Measurements from ENCODE around the gene FAM9B.
"Not testable (repeated sequence)": the region's sequence is repeated elsewhere in the genome, so short reads cannot be mapped to it uniquely, and the experiment has no call there.

The FAM9B gene

GRCh38 chrX:9033989-9034388 lies at the start of gene FAM9B:
FAM9B (minus strand) TSS chrX:9034127; CDS start chrX:9032986, 1,141 bp downstream.
- DNase-seq (ENCODE audit: low read depth in 2 of 2) = no peak

GRCh38 chrX:9081271-9081670 lies 47.3 kb upstream of the FAM9B start:
- no peak for DNase-seq (ENCODE audit: low read depth in 2 of 2)

- DNase-seq (ENCODE audit: low read depth in 2 of 2) = no peak
These were observed 40.4 kb upstream of the FAM9B start for GRCh38 chrX:9074326-9074725.

- no peak for DNase-seq (ENCODE audit: low read depth in 2 of 2)
These were observed 38.4 kb upstream of the FAM9B start for GRCh38 chrX:9072281-9072680.

- no peak for DNase-seq (ENCODE audit: low read depth in 2 of 2)
These were observed 37.2 kb upstream of the FAM9B start for GRCh38 chrX:9071031-9071650.

- no peak for DNase-seq (ENCODE audit: low read depth in 2 of 2)
These were observed 35.6 kb upstream of the FAM9B start for GRCh38 chrX:9069573-9069972.

- no peak for DNase-seq (ENCODE audit: low read depth in 2 of 2)
These were observed 30.8 kb upstream of the FAM9B start for GRCh38 chrX:9064694-9065093.

DNA sequence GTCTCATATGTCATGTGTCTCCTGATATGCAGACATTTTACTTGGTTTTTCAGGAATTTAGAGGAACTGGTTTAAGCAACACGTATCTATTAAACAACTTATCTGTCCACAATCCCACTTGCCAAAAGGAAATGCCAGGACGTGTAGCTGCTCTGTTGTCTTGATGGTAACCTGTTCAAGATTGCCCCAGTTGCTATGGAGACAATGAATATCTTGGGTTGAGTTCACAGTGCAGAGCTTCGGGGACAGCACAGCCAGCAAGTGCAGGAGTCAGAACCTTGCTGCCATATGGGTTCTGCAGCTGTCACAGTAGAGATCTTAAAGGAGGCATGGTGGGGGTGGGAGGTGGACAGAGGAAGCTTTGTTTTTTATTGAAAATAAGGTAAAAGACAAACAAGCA lies 28.7 kb upstream of the FAM9B start:
- no peak for DNase-seq (ENCODE audit: low read depth in 2 of 2)

GRCh38 chrX:9055354-9055753 lies 21.4 kb upstream of the FAM9B start:
- DNase-seq (ENCODE audit: low read depth in 2 of 2) = no peak

DNA sequence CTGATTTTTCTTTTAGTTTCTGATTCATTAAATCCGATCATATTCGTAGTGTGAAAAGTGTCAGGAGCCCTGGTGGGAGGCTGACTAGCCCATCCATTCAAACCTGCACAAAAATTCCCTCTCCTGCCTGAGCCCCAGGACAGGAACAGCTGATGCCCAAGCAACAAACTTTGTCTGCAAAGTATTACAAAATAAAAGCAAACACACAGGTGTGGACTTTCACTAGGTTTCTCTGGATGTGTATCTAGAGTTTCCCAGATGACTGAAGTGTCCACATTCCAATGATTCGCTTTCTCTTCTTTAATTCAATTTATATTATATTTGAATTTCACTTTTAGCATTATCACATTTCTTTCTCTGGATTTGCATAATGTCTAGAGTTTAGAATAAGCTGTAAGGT lies 18.2 kb upstream of the FAM9B start:
- DNase-seq (ENCODE audit: low read depth in 2 of 2) = no peak

GRCh38 chrX:9050331-9050730 lies 16.4 kb upstream of the FAM9B start:
- no peak for DNase-seq (ENCODE audit: low read depth in 2 of 2)

- no peak for DNase-seq (ENCODE audit: low read depth in 2 of 2)
These were observed 14.9 kb upstream of the FAM9B start for GRCh38 chrX:9048801-9049200.

DNA sequence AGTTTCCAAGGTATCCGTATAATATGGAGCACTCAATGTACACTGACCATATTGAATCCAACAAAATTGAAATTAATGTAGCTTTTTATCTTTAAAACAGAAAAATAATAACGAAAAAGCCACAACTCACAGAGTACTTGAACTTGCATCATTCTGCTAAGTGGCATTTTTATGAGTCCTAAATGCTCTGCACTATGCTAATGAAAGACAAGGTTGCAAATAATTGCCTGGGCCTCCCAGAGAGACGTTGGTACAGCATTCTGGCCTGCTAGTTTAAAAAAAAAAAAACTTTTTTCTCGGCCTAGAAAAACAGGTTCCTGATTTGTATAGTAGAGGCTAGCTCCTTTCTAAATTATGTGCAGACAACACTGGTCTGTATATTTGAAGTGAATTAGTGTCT lies 4.3 kb upstream of the FAM9B start:
- no peak for DNase-seq (ENCODE audit: low read depth in 2 of 2)

GRCh38 chrX:9037296-9037695 lies 3.4 kb upstream of the FAM9B start:
- DNase-seq (ENCODE audit: low read depth in 2 of 2) = no peak

DNA sequence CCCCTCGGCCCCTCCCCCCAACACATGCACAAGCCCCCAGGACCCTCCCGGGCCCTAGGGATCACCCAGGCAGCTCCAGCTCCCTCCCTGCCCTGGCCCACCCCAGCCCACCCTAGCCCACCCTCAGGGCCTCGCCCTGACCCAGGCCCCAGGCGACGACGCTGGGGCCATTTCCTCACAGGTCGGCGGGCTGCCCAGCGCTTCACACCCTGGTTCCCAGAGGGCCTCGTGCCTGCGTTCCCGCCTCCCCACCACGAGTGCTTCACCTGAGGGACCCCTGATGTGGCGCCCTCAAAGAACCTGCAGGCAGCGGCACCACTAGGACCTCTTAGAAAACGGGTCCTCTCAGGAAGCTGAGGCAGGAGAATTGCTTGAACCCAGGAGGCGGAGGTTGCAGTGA lies 341 bp downstream of the FAM9B start:
- DNase-seq (ENCODE audit: low read depth in 2 of 2) = no peak

- DNase-seq (ENCODE audit: low read depth in 2 of 2) = no peak
These were observed 748 bp downstream of the FAM9B start for GRCh38 chrX:9033179-9033578.

DNA sequence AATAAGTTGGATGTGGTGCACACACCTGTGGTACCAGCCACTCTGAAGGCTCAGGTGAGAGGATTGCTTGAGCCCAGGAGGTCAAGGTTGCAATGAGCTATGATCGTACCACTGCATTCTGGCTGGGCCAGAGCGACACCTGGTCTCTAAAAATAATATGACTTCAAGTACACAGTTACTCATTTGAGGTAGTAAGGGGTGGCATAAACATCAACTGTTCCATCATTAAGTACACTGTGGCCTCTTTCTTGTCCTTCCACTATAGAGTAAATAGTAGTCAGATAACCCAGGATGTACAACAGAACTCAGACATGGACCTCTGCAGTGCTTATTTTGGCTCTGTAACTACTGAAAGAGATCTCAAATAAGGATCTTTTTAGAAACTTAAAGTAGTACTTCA lies 10.6 kb downstream of the FAM9B start:
- DNase-seq (ENCODE audit: low read depth in 2 of 2) = no peak

DNA sequence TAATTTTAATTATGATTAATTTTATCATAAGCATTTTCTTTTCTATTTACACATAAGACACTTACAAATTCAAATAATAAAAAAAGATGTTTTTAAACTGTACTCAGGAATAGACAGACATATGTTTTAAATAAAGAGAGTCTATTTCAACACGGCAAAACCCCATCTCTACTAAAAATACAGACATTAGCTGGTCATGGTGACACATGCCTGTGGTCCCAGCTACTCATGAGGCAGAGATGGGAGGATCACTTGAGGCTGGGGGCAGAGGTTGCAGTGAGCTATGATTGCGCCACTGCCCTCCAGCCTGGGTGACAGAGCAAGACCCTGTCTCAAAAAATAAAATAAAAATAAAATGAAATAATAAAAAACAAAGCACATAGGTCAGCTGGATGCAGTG lies 14.8 kb downstream of the FAM9B start:
- no peak for DNase-seq (ENCODE audit: low read depth in 2 of 2)

DNA sequence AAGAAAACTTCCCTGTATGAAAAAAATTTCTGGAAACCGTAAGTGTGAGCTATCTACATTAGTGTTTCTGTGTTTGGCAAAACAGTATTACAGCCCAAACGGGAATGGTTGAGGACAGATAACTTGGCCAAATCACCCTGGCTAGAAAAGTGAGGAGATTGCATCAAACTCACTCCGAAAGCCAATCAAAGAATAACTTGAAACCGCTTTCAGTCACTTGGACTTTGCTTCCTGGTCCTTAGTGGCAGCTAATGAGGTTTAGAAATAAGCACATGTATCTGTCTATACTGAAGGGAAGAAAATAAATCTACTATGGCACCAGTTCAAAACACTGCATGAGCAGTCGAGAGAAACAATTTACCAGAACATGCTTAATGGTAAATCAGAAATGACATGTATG lies 15.6 kb downstream of the FAM9B start:
- not testable (repeated sequence) for DNase-seq (ENCODE audit: low read depth in 2 of 2)

DNA sequence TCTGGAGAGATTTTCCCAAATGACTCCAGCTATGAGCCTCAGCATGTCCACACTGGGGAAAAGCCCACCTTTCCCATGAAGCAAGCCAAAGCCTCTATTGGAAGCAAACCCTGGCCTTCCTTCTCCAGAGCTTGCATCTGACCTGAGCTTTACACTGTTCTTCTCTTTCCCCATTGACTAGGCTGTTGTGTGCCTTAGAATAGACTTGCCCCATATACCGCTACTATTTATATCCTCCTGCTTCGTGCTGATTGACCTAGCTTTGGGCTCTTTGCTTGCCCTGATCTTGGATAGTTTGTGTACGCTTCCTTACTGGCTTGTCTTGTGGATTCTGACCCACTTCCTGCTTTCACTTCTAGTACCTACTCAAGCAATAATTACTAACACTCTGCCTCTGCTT lies 30.9 kb downstream of the FAM9B start:
- no peak for DNase-seq (ENCODE audit: low read depth in 2 of 2)

GRCh38 chrX:8988446-8988845 lies 45.5 kb downstream of the FAM9B start:
- DNase-seq (ENCODE audit: low read depth in 2 of 2) = peak in 1 of 2 donors; percentile 11

DNA sequence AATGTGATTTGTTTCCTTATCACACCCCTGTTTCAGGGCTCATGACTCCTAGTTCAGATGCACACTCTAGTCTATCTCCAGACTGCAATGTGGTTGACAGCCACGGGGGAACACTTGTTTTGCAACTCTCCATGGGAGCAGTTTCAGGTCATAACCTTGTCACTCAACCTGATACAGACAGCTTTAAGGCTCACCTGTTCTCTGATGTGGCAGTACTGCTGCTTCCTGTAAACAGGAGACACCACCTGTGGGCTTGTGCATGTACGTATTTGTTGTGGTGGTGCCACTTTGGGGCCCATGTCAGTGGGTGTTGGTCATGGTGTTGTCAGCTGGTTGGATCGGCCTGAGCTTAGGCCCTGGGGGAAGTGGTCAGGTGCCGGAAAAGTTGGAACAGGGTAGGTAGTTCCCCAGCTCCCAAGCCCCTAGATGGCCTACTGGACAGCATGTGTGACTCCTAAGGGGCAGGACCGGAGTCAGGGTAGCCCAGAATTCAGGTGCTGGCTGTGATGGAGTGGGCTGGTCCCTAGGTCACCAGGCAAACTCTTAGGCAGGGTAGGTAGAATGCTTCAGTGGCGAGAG lies 46.2 kb downstream of the FAM9B start:
- DNase-seq (ENCODE audit: low read depth in 2 of 2) = no peak

GRCh38 chrX:8984231-8984630 lies 49.7 kb downstream of the FAM9B start:
- no peak for DNase-seq (ENCODE audit: low read depth in 2 of 2)

DNA sequence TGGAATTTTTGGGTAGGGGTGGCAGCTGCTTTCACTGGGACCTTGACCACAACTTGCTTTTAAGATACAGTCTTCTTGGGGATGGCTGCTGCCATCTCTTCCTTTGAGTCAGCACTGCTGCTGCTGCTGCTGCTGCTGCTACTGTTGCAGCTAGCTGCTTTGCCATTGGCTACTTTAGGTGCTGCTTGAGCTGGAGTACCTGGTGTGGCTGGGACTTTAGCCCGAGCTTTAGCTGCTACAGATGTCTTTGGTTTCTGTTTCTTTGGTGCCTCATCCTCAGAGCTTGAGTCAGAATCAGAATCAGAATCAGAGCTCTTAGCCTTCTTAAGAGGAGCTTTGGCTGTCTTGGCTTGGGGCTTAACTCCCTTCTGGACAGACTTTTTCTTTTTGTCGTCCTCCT lies 52.2 kb downstream of the FAM9B start:
- no peak for DNase-seq (ENCODE audit: low read depth in 2 of 2)
